Activated naive CD4-positive, alpha-beta T cell treated with anti-CD3 and anti-CD28 coated beads for 36 hours (primary cell): ENCODE results near the gene TRIM66. TPM values are rescaled to one million over a fixed set of nuclear protein-coding genes. Genes with fewer than 3 reads are reported as not detected.

Source experiments
- total RNA-seq, 2 experiments: library from RNA; stranded (reverse); gene quantifications; one replicate each; pipeline ENCODE4 v1.2.3, GENCODE V29; 2021

Gene TRIM66
- total RNA-seq, 2 experiments from 2014 or later = 16.4 to 19.1 TPM

Other genes starting within 250 kb of the TRIM66 start
- gene STK33, start 88.4 kb downstream of the TRIM66 start, total RNA-seq = 1 to 10 TPM in 1 of 2 experiments, under 1 TPM in 1; 0.72 to 1.1 TPM
- 1,000 to 10,000 TPM; 1,157 to 1,188 TPM for gene RPL27A, start 127 bp upstream of the TRIM66 start, total RNA-seq
- 10 to 100 TPM; 41.5 to 43.9 TPM for gene AKIP1, start 228.5 kb upstream of the TRIM66 start, total RNA-seq